Activated CD4-positive, alpha-beta memory T cell treated with anti-CD3 and anti-CD28 coated beads, Interleukin-2, amount 10 ng/mL, durations not matched to agents 7 days and 5 days (primary cell): ENCODE measurements around the gene TNNT1. TPM values are rescaled to one million over a fixed set of nuclear protein-coding genes. Genes with fewer than 3 reads are reported as not detected.

Source experiments
- CTCF ChIA-PET: fragments of 350-600 bp; sonication (Branson Sonifier 250); formaldehyde crosslinking; loops from one replicate; lab custom pipeline; 2021; ENCODE audit warnings: antibody characterized with exemption, inconsistent platforms; lab: Charles Lee
- POLR2A ChIA-PET: fragments of 350-600 bp; sonication (Branson Sonifier 250); formaldehyde crosslinking; loops from one replicate; lab custom pipeline; 2021; ENCODE audit warnings: antibody characterized with exemption; lab: Charles Lee
- DNase-seq: peaks from one replicate; pipeline ENCODE4 v3.0.0-alpha.2; 2020
- H3K27ac Mint-ChIP-seq: one replicate; pipeline ENCODE4 v1.8.0; 2021; ENCODE audit warnings: mild to moderate bottlenecking, mixed read lengths
- H3K27me3 Mint-ChIP-seq: one replicate; pipeline ENCODE4 v1.8.0; 2021; ENCODE audit warnings: mixed read lengths
- H3K36me3 Mint-ChIP-seq: one replicate; pipeline ENCODE4 v1.8.0; 2021; ENCODE audit warnings: low read depth, mixed read lengths
- H3K4me1 Mint-ChIP-seq: one replicate; pipeline ENCODE4 v1.8.0; 2021; ENCODE audit warnings: mixed read lengths
- H3K4me3 Mint-ChIP-seq: one replicate; pipeline ENCODE4 v1.8.0; 2021; ENCODE audit warnings: mild to moderate bottlenecking, mixed read lengths
- H3K9me3 Mint-ChIP-seq: one replicate; pipeline ENCODE4 v1.8.0; 2021; ENCODE audit warnings: mixed read lengths
- total RNA-seq, 2 experiments: library from RNA; stranded (reverse); gene quantifications; one replicate each; pipeline ENCODE4 v1.2.3, GENCODE V29; 2021

The TNNT1 gene, protein sequence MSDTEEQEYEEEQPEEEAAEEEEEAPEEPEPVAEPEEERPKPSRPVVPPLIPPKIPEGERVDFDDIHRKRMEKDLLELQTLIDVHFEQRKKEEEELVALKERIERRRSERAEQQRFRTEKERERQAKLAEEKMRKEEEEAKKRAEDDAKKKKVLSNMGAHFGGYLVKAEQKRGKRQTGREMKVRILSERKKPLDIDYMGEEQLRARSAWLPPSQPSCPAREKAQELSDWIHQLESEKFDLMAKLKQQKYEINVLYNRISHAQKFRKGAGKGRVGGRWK
- total RNA-seq: under 1 TPM; 0.38 to 0.68 TPM

DNA sequence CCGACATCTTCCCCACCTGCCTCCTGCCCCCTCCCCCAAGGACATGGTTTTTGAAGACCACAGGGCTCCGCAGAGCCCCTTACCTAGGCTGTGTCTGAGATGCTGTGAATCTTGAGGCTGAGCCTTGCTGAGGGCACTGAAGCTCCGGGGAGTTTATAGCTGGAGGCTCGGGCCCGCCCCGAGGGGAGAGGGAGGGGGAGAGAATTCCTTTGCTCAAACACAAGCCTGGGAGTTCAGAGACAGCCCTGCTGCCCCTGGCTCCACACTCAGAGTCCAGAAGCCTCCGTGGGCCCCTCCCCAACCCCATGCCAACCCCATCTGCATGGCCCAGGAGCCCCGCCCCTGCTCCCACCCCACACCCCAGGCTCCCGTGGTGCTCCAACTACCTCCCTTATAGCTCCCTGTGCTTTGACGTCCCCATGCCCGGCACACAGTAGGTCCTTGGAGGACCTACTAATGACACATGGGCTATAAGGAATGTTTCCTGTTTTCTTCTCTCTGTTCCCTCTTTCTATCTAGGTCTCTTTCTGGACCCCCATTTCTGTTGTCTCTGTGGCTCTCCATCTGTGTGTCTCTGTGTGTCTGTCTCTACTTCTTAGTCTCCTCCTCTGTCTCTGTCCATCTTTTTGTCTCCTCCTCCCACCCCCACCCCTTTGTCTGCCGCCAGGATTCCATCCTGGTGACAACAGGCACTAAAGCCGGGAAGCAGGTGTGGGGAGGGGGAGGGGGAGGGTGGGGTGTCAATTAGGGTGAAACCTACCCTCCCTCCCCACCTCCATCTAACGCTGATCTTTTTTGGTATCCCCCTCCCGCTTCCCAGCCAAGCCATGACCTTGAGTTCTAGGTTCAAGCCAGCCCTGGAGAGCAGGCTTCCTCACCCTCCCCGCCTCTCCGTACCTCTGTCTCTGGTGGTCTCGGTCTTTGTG, at the start of gene TNNT1:
Gene TNNT1 (minus strand): TSS at position 129 of the 926 bp plus-strand sequence. CDS start 2,049 bp downstream, outside the sequence.
- no peak within 1 kb of the TSS for H3K4me3 Mint-ChIP-seq
- no peak for DNase-seq
- peaks cover 9% of the 10 kb centered on the region for H3K9me3 Mint-ChIP-seq
- H3K27ac Mint-ChIP-seq: no peak within 1 kb of the TSS
- no peaks in the 10 kb centered on the region for H3K36me3 Mint-ChIP-seq
- H3K27me3 Mint-ChIP-seq: peaks cover 38% of the 10 kb centered on the region
- CTCF ChIA-PET: no interaction called here
- peaks cover 21% of the 10 kb centered on the region for H3K4me1 Mint-ChIP-seq
- POLR2A ChIA-PET: no interaction called here

DNA sequence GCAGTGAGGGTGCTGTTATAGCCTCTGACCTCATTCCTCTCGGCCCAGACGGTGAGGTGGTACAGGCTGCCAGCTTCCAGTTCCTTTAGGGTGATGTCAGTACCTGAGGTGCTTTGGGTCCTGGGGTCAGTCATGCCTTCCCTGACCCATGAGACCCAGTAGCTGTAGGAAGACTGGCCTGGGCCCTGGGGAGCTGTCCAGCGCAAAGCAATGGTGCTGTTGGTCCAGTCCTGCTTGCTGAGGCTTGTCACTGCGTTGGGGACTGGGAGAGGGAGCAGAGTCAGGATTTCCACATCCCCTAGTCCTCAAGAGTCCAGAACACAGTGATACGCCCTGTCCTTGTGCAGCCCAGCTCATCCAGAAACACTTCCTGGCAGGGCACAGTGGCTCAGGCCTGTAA, 49.6 kb upstream of the TNNT1 start:
- ChIA-PET CTCF (interaction anchor here (1.6 kb wide), 1 partner anchor 103 kb away, joined by 5 read pairs; no protein-coding TSS in a partner anchor), POLR2A (interaction anchor here (0.7 kb wide), 1 partner anchor 17 kb away, joined by 3 read pairs; no protein-coding TSS in a partner anchor)
- no peak overlapping the region for H3K4me3 Mint-ChIP-seq

DNA sequence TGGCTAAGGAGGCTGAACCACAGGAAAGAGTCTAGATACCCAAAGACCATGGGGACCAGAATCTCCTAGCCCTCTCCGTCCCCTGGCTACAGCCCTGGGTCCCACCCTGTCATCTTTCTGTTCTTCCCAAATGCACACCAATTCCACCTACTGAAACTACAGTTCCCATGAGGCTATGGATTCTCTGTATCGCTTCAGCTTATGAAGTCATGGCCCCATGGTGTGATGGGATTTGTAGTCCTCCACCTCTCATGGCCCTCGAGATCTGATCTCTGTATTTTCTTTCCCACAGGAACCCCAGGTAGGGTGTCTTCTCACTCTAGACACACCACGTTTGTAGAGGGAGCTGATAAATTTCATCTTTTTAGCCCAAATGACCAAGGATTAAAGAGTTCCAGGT, 48.5 kb upstream of the TNNT1 start:
- CTCF ChIA-PET: interaction anchor here (1.6 kb wide), 1 partner anchor 104 kb away, joined by 5 read pairs; no protein-coding TSS in a partner anchor

More for the DNA sequence above, 49.6 kb upstream of the TNNT1 start:
- Mint-ChIP-seq H3K36me3 (no peaks in the 10 kb centered on the region), H3K27ac (no peak overlapping the region), H3K9me3 (no peaks in the 10 kb centered on the region), H3K27me3 (peaks cover 7% of the 10 kb centered on the region), H3K4me1 (no peaks in the 10 kb centered on the region)
- no peak for DNase-seq

DNA sequence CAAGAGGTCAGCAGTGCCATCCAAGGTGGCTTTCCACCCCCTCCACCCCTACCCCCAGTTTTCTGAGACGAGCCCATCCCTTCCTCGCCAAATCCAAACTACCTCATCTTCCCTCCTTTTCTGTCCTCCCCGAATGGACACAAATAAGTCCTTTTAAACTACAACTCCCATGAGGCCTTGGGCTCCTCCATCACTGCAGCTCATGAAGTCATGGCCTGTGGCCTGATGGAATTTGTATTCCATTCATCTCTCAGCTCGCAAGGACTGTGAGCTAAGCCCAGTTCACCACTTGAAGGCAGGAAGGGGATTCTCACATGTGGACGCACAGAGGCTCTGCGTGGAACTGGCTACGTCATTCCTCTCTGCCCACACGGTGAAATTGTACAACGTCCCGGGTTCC, 47.8 kb upstream of the TNNT1 start:
- Mint-ChIP-seq H3K9me3 (no peaks in the 10 kb centered on the region), H3K27me3 (peaks cover 4% of the 10 kb centered on the region), H3K36me3 (no peaks in the 10 kb centered on the region), H3K4me3 (no peak overlapping the region), H3K27ac (no peak overlapping the region), H3K4me1 (no peaks in the 10 kb centered on the region)
- POLR2A ChIA-PET: no interaction called here
- CTCF ChIA-PET: no interaction called here
- DNase-seq: no peak

More for the DNA sequence above, 48.5 kb upstream of the TNNT1 start:
- no peaks in the 10 kb centered on the region for H3K36me3 Mint-ChIP-seq
- no peak for DNase-seq
- H3K27me3 Mint-ChIP-seq: peaks cover 6% of the 10 kb centered on the region
- no peaks in the 10 kb centered on the region for H3K9me3 Mint-ChIP-seq
- no peak overlapping the region for H3K27ac Mint-ChIP-seq
- H3K4me3 Mint-ChIP-seq: no peak overlapping the region
- POLR2A ChIA-PET: no interaction called here
- H3K4me1 Mint-ChIP-seq: no peaks in the 10 kb centered on the region

DNA sequence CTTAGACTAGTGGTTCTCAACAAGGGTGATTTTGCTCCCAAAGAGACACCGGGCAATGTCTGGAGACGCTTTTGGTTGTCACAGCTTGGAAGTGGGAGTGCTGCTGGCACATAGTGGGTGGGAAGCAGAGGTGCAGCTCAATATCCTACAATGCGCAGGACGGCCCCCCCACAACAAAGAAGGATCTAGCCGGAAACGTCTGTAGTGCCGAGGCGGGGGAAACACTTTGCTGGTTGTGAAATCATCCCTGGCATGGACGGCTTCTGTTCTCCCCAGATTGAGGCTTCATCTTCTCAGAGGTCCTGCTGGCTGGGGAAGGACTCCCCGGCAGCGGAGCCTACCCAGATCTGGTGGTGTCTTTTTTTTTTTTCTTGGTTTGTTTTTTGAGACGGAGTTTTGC, 44.5 kb upstream of the TNNT1 start:
- DNase-seq: no peak
- Mint-ChIP-seq H3K27me3 (no peaks in the 10 kb centered on the region), H3K9me3 (no peaks in the 10 kb centered on the region), H3K4me1 (peaks cover 8% of the 10 kb centered on the region), H3K27ac (no peak overlapping the region), H3K36me3 (no peaks in the 10 kb centered on the region), H3K4me3 (no peak overlapping the region)
- ChIA-PET POLR2A (interaction anchor here (1.2 kb wide), 1 partner anchor 16 kb away, joined by 3 read pairs; the partner anchor contains the start of gene PTPRH), CTCF (interaction anchor here (0.6 to 1.0 kb wide), 4 partner anchors 10 to 311 kb away, joined by 3 to 4 read pairs (median 3); no protein-coding TSS in a partner anchor)

DNA sequence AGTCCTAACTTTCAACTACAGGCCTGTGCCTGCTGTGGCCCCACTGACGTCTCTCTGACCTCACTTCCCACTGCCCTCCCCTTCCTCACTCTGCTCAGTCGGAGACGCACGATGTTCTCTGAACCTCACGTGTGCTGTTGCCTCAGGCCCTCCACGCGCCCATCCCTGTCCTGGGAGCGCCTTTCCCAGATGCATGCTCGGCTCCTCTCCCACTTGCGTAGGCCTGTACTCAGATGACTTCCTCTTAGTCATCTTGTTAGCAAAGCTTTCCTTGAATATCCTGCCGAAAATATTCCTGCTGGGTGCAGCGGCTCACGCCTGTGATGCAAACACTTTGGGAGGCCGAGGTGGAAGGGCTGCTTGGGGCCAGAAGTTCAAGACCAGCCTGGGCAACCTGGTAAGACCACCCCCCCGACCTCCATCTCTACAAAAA, 40.4 kb upstream of the TNNT1 start:
- H3K4me3 Mint-ChIP-seq: no peak overlapping the region

DNA sequence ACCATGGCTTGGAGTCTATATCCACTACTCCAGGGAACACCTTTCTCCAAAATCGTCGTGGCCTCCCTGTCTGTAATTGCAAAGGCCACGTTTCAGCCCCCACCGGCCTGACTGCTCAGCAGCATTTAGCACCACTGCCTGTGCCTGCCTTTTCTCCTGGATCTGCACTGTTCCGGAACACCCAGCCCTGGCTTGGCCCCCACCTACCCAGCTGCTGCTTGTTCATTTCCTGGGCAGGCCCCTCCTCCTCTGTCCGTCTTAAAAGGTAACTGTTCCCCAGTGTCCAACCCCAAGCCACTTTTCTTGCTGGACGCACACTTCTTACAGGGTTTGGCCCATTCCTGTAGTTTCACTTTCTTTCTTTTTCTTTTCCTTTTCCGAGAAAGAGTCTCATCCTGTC, 39.6 kb upstream of the TNNT1 start:
- Mint-ChIP-seq H3K9me3 (no peaks in the 10 kb centered on the region), H3K4me3 (no peak overlapping the region), H3K36me3 (no peaks in the 10 kb centered on the region), H3K4me1 (peaks cover 19% of the 10 kb centered on the region), H3K27ac (peak overlapping the region; percentile 27), H3K27me3 (no peaks in the 10 kb centered on the region)
- DNase-seq: no peak
- CTCF ChIA-PET: no interaction called here
- POLR2A ChIA-PET: no interaction called here

More for the DNA sequence above, 40.4 kb upstream of the TNNT1 start:
- no peak overlapping the region for H3K27ac Mint-ChIP-seq
- H3K9me3 Mint-ChIP-seq: no peaks in the 10 kb centered on the region
- CTCF ChIA-PET: no interaction called here
- POLR2A ChIA-PET: no interaction called here
- peaks cover 17% of the 10 kb centered on the region for H3K4me1 Mint-ChIP-seq
- DNase-seq: no peak
- H3K27me3 Mint-ChIP-seq: no peaks in the 10 kb centered on the region
- H3K36me3 Mint-ChIP-seq: no peaks in the 10 kb centered on the region

DNA sequence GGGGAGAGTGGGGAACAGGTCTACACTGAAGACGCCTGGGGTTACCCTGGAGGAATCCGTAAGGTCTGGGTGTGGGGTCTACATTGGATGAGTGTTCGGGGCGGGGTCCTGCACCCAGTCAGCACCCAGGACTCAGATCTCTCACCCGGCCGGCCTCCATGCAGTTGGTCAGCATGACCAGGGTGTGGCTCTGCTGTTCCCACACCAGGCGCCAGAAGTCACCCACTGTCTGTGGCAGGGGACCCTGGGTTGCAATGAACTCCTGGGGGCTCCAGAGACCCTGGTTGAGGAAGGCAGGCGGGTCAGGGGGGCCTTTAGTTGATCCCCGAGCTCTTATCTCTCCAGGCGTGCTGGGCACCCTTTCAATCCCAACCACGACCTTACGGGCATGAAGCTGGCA, 37.1 kb upstream of the TNNT1 start:
- DNase-seq: no peak
- Mint-ChIP-seq H3K27me3 (peaks cover 11% of the 10 kb centered on the region), H3K9me3 (no peaks in the 10 kb centered on the region), H3K36me3 (no peaks in the 10 kb centered on the region), H3K4me3 (no peak overlapping the region), H3K27ac (no peak overlapping the region), H3K4me1 (peaks cover 19% of the 10 kb centered on the region)
- ChIA-PET POLR2A (no interaction called here), CTCF (no interaction called here)

DNA sequence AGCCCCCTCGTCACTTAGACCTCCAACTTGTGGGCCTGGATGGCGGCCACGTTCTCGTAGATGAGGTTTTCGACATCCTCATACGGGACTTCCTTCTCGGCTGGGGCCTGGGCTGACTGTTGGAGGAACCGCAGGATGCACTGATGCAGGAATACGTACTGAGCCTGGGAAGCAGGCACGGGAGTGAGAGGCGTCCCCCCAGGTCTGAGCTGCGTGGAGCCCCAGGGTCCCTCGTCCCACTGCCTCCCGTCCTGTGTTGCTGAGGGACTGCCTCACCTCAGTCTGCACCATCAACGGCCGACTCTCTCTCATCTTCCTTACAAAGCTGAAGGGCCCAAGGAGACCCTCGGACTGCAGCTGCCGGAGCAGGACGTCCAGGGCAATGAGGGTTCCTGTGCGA, 32.7 kb upstream of the TNNT1 start:
- POLR2A ChIA-PET: no interaction called here
- no peak overlapping the region for H3K4me3 Mint-ChIP-seq
- peaks cover 38% of the 10 kb centered on the region for H3K27me3 Mint-ChIP-seq
- peaks cover 34% of the 10 kb centered on the region for H3K4me1 Mint-ChIP-seq
- CTCF ChIA-PET: no interaction called here
- DNase-seq: no peak
- no peaks in the 10 kb centered on the region for H3K9me3 Mint-ChIP-seq
- H3K36me3 Mint-ChIP-seq: no peaks in the 10 kb centered on the region
- H3K27ac Mint-ChIP-seq: no peak overlapping the region

DNA sequence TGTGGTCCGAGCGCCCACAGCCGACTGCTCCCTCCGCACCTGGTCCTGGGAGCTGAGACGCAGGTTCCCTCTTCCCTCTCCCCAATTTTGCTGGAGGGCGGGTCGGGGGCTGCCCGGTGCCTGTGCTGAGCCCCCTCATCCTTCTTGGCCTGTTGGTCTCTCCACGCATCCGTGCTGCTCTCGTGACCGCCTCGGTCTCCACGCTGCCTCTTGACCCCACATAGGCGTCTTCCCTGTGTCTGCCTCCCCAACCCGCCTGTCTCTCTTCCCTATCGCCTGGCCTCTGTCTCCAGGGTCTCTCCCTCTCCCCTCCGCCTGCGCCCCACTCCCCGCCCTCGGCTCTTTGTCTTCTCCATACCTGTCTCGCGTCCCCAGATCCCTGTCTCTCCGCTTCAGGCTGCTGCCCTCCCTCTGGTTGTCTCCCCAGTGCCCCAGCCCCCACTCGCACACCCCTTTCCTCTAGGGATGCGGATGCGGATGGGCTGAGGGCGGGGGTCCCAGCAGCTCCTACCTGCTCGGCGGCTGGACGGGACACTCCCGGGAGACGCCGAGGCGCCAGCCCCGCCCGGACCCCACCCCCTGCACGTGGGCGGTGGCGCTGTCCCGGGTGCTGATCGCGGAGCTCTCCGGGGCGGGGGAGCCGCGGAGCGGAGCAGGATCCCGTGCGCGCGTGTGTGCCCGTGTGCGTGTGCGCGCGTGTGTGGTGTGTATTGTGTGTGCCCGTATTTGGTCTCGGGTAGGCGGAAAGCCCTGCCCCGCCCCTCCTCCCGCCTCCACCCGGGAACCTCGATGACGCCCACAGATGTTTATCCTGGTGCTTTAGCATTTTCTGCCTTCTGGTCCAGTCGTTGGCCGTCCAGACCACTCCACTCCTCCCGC, 30.8 kb upstream of the TNNT1 start, which contains the start of gene SYT5:
Gene SYT5 (minus strand): TSS at position 684 of the 879 bp plus-strand sequence. CDS start 1,248 bp downstream, outside the sequence.
- H3K9me3 Mint-ChIP-seq: peaks cover 5% of the 10 kb centered on the region
- H3K27me3 Mint-ChIP-seq: peaks cover 44% of the 10 kb centered on the region
- peak within 1 kb of the TSS; percentile 65 for H3K4me3 Mint-ChIP-seq
- peak; percentile 69 for DNase-seq
- H3K27ac Mint-ChIP-seq: peak within 1 kb of the TSS; percentile 24
- H3K4me1 Mint-ChIP-seq: peaks cover 29% of the 10 kb centered on the region
- CTCF ChIA-PET: interaction anchor here (1.0 to 1.3 kb wide), 2 partner anchors 19 to 324 kb away, joined by 3 to 4 read pairs; no protein-coding TSS in a partner anchor
- no peaks in the 10 kb centered on the region for H3K36me3 Mint-ChIP-seq
- POLR2A ChIA-PET: interaction anchor here (1.1 to 2.3 kb wide), 2 partner anchors 74 to 79 kb away, joined by 3 to 6 read pairs; partner anchors contain the start of gene PPP6R1

DNA sequence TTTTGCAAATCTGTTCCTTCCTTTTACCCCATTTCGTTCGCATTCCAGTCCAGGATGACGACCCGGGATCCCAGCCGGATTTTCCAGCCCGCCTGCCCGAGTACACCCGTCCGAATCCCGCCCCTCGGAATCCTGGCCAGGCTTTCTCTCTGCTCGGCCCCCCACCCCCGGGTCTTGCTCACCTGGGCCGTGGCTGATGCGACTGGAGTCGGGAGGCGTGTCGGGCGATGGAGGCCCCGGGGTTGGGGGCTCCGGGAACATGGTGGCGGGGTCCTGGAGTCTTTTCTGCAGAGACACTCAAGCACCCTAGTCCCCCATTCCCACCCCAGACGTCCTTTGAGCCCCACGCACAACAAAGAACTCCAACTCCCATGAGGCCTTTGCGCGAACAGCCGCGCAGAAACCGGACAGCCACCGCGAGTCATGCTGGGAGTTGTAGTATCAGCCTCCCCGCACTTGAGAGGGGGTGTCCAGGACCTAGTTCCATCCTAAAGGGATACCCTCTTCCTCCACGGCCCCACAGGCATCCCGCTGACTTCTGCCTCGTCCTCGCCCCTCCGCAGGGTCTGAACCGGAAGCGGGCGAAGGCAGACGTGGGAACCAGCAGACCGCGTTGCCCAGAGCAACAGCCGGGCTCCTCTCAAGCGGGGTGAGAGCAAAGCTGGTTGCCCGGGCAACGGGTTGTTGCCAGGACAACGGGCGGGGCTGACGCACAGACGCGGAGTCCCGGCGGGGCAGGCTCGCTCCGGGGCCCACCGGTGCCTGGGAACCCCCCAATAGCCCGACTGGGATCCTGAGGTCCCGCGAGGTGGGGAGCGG, 30.0 kb upstream of the TNNT1 start:
- peak overlapping the region; percentile 65 for H3K4me3 Mint-ChIP-seq
- no peak overlapping the region for H3K27ac Mint-ChIP-seq
- H3K4me1 Mint-ChIP-seq: peaks cover 32% of the 10 kb centered on the region
- H3K9me3 Mint-ChIP-seq: peaks cover 5% of the 10 kb centered on the region
- H3K27me3 Mint-ChIP-seq: peaks cover 51% of the 10 kb centered on the region
- peak; percentile 93 for DNase-seq
- no peaks in the 10 kb centered on the region for H3K36me3 Mint-ChIP-seq
- CTCF ChIA-PET: no interaction called here
- POLR2A ChIA-PET: interaction anchor here (1.0 to 2.3 kb wide), 3 partner anchors 75 to 80 kb away, joined by 3 to 6 read pairs (median 3); partner anchors contain the start of gene PPP6R1
